NK-92 (cell line): Measurements from ENCODE around the gene CDA.

Experiments
- DNase-seq: peaks from one replicate; lab custom pipeline; 2025; ENCODE audit not compliant: unreplicated experiment; lab: John Stamatoyannopoulos, UW

The CDA gene

DNA sequence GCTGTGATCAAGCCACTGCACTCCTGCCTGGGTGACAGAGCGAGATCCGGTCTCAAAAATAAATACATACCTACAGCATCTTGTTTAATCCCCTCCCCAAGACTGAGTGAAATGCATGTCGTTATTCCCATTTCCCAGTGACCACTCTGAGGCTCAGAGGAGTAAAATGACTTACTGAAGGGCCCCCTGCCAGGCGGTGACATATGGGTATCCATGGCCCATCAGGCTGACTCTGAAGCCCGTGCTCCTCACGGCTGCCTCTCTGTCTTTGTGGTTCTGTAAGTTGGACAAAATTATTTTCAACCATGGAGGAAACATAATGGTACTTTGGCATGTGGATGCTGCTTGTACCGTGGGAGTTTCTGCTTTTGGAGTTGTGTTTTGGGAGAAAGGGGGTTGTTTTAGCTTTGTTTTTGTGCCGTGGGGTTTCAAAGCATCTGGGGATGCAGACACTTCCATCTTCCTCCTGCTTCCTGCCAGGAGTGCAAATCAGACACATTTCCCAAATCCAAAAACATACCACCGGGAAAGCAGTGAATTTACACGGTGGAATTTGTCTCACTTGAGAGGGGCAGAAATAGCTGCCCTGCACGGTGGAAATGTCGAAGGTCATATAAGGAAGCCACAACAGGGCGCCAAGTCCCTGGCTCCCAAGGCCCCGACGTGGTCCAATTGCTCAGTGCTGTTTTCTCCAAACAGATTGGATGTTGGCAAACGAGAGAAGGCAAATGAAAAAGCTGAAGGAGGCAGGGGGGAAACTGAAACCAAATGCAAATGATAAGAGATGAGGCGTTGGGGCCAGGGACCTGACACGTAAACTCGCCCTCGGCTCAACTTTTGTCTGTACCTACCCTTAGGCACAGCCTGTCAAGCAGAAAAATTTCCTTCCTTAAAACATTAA lies 27.3 kb downstream of the CDA start:
- no peak for DNase-seq

DNA sequence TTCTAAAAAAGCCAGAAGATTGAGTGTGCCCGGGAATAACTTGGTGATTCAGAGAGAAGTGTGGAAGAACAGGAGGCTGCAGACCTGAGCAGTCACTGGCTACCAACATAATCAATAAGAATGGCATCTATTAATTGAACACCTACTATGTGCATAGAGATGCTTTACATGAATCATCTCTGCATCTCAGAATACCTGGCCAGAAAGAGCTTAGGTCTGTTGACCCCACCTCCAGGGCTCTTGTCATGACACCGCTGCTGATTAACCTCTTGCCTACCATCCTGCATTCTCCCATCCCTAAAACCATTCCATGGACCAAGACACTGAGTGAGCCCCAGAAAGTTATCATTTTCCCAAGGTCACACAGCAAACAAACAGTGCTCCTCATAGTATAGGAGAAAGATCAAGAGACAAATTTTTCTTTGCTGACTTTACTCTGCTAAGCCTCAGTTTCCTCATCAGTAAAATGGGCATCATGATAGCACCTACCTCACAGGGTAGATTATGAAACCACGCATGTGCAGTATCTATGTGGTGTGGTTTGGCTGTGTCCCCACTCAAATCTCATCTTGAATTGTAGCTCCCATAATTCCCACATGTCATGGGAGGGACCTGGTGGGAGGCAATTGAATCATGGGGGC lies 28.1 kb downstream of the CDA start:
- no peak for DNase-seq

DNA sequence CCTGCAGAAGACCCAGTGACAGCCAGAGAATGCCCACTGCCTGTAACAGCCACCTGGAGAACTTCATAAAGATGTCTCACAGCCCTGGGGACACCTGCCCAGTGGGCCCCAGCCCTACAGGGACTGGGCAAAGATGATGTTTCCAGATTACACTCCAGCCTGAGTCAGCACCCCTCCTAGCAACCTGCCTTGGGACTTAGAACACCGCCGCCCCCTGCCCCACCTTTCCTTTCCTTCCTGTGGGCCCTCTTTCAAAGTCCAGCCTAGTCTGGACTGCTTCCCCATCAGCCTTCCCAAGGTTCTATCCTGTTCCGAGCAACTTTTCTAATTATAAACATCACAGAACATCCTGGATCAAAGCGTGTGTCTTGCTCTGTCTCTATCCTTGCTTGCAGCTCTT lies 29.7 kb downstream of the CDA start:
- no peak for DNase-seq

DNA sequence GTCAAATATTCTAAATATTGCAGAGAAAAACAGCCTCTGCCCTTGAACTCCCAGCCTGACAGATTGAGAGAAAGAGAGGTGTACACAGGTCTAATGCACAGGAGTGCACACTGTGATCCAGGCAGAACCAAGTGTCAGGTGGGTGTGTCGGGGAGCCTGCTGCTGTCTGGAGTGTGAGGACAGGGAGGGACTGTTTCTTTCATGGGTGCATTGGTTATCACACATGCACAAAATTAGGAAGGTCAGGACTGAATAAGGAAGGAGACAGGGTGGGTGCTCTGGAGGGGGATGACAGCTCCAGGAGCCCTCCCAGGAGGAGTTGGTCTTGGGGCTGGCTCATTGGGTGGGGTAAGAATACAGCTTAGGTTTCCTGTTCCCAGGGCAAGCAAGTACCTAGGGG lies 31.1 kb downstream of the CDA start:
- DNase-seq, result no peak

DNA sequence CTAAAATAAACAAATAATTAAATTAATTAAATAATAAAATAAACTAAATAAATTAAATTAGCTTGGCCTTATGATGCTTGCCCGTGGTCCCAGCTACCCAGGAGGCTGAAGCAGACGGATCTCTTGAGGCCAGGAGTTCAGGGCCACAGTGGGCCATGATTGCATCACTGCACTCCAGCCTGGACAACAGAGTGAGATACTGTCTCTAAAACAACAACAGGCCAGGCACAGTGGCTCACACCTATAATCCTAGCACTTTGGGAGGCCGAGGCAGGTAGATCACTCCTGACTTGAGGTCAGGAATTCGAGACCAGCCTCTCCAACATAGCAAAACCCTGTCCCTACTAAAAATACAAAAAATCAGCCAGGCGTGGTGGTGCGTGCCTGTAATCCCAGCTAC lies 32.1 kb downstream of the CDA start:
- DNase-seq, result no peak

DNA sequence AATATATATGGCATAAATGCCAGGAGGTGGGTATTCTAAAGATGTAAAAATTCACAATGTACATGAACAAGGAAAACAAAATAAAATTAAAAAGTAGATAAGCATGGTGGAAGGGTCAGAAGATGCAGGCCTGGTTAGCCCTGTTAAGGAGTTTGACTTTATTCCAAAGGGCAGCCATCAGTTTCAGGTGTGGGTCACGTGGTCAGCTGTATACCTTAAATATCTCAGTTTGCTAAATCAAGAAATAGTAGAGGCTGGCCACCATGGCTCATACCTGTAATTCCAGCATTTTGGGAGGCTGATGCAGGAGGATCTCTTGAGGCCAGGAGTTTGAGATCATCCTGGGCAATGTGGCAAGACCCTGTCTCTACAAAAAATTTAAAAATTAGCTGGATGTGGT lies 35.8 kb downstream of the CDA start:
- DNase-seq, result no peak

DNA sequence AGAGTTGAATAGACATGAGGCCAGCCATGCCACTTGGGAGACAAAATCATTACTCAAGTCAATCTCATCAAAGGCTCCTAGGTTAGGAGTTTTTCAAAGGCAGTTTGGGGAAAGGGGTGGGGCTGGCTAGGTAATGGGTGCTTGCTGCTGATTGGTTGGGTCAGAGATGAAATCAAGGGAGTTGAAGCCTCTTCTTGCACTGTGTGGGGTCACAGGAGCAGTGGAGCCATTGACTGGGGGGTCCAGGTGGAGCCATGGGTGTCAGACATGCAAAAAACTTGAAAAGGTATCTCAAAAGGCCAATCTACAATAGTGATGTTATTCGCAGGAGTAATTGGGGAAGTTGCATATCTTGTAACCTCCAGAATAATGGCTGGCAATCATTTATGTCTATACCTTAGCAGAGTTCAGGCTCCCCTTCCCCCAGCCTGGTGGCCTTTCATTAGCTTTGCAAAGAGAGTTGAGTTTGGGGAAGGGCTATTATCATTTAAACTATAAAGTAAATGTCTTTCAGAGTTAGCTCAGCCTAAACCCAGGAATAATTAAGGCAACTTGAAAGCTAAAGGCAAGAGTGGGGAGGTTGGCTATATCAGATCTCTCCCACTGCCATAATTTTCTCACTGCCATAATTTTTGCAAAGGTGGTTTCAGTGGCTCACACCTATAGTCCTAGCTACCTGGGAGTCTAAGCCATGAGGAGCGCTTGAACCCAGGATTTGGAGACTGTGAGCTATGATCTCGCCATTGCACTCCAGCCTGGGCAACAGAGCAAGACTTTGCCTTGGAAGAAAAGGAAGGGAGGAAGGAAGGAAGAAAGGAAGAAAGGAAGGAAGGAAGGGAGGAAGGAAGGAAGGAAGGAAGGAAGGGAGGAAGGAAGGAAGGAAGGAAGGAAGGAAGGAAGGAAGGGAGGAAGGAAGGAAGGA lies 36.5 kb downstream of the CDA start:
- no peak for DNase-seq

DNA sequence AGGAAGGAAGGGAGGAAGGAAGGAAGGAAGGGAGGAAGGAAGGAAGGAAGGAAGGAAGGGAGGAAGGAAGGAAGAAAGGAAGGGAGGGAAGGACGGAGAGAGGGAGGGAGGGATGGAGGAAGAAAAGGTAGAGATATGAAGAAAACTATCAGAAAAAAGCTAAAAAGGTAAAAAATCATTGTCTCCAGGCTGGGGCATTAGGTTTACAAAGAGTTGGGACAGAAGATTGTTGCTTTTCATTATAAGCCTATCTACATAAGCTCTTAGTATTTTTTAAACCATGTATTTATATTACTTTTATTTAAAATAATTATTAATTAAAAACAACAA lies 37.2 kb downstream of the CDA start:
- DNase-seq, result no peak

DNA sequence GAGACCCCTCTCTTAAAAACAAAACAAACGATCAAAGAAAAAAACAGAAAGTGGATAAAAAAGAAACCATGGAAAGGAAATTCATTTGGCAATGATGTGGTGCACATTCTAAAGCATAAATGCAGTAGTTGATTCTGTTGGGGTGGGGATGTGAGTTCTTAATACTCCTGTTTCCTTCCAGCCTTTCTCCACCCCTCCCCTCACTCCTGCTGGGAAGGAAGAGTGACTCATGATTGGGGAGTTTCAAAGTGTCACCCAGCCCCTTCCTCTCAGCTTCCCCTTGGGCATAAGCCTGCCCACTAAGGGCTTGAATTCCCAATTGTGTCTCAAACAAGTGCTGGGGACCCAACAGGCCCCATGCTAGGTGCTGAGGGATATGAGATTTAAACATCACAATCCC lies 37.6 kb downstream of the CDA start:
- DNase-seq, result no peak

DNA sequence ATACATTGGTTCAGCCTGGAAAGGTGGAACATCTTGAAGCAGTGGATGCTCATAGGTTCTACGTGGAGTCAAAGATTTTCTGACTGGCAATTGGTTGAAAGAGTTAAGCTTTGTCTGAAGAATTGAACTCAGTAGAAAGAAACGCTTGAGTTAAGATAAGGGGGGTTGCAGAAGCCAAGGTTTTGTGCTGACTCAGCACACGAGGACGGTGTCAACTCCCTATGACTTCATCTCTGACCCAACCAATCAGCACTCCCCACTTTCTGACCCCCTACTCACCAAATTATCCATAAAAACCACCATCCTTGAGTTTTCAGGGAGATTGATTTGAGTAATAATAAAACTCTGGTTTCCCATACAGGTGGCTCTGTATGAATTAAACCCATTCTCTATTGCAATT lies 41.8 kb downstream of the CDA start:
- no peak for DNase-seq

DNA sequence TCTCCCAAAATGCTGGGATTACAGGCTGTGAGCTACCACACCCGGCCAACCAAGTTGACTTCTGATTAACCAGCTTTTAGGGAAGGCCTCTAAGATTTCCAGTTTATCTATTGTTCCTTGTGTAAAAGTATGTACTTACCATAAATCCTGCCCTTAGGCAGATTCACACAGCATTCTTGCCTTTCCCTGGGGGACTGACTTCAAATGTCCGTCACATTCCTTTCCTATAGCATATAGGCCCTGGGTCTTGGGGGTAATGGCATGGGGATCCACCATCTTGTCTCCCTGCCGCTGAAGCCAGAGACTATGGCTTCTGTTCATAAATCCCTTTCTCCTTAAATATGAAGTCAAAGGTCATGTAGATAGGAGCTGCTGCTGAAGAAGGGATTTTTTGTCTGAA lies 43.5 kb downstream of the CDA start:
- no peak for DNase-seq

DNA sequence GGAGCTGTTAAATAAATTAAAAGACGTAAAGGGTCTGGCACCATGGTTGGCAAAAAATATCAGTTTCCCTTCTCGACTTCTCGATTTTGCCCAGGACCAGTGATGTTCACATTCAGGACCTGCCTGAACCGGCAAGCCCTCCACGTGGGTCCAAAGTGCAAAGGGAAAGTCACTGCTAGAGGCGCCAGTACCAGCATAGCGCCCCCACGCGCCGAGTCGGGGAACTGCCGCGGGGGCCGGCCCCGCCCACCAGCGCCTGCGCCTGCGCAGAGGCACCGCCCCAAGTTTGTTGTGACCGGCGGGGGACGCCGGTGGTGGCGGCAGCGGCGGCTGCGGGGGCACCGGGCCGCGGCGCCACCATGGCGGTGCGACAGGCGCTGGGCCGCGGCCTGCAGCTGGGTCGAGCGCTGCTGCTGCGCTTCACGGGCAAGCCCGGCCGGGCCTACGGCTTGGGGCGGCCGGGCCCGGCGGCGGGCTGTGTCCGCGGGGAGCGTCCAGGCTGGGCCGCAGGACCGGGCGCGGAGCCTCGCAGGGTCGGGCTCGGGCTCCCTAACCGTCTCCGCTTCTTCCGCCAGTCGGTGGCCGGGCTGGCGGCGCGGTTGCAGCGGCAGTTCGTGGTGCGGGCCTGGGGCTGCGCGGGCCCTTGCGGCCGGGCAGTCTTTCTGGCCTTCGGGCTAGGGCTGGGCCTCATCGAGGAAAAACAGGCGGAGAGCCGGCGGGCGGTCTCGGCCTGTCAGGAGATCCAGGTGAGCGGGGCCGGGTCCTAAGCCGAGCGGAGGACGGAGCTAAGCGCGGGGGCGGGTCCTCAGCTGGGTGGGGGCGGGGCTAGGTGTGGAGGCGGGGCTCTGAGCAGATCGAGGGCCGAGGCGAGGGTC lies 44.5 kb downstream of the CDA start, which contains the start of gene PINK1:
Gene PINK1 (plus strand): TSS at position 269 of the 875 bp plus-strand sequence. CDS start 91 bp downstream, at position 360.
- DNase-seq, result no peak

DNA sequence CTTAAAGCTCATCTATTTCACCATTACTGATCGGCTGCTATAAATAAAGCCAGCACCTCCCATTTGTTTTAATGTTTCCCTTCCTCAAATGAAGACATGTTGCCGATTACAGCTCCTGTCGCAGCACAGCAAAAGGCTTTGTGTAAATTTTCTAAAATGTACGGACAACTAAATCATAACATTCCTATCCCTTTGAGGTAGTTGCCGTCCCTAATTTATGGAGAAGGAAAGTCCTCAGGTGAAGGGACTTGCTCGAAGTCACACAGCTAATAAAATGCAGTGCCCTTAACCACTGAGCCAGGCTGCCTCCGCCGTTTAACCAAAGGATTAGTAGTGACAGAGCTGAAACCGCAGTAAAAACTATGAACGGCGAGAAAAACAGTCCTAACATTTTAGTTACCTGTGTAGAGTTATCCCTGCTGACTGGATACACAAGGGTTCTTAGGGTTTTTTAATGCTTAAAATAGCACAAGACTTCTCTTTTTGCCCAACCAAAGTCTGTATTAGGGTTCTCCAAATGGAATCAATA lies 45.2 kb downstream of the CDA start:
- DNase-seq, result no peak

DNA sequence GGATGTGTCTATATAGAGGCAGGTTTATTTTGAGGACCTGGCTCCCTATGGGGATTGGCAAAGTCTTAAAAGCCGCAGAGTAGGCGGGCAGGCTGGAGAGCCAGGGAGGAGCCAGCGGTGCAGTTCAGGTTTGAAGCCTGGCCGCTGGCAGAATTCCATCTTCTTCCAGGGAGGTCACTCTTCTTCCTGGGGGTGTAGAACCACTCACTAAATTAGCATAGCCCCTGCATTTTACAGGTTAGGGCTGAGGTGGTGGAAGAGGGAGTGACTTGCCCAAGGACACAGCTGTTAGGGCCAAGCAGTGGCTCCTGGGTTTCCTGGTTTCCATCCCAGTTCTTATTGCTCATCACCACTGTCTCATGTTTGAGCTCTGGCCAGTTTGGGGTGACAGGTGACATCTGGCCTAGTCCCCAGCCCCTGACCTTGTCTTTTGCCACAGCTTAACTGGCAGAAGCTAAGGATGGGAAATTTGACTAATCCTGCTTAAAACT lies 45.7 kb downstream of the CDA start:
- DNase-seq, result no peak

DNA sequence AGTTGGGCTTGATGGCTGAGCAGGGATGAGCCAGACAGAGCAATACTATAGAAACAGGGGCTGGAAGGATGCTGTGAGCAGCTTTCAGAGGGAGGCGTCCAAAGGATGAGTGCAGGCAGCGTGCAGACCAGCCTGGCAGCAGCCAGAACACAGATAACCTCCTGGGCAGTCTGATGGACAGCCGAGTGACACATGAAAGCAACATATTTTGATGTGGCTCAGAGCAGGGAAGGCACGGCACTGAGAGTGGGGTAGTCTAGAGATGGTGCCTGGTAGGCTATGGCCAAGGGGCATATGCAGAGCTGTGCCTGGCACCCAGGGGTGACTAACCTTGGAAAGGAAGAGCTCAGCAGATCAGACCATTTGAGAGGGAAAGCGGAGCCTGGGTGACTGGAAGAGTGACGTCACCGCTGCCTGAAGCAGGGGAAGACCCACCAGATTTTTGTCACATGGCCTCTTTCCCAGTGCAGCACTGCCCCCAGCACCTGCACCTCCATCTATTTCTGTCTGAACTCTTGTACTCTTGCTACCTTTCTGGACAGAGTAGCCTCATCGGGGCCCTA lies 48.0 kb downstream of the CDA start:
- DNase-seq, result no peak

DNA sequence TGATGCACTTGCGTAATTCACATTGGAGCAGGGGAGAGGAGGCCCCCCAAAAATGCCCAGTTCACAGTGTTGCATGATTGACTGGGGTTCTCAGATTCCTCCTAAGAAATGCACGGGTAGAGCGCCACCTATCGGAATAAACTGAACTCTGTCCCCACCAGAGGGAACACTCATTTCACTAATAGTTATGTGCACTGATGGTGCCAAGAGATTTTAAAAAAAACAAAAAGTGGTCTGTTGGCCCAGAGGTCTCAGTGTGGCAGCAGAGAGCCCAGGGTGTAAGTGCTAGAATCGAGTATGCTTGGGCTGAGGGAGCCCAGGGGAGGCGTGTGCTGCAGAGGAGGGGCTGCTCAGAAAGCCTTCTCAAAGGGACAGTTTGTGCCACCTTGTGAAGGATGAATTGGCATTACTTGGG lies 51.3 kb downstream of the CDA start:
- no peak for DNase-seq

DNA sequence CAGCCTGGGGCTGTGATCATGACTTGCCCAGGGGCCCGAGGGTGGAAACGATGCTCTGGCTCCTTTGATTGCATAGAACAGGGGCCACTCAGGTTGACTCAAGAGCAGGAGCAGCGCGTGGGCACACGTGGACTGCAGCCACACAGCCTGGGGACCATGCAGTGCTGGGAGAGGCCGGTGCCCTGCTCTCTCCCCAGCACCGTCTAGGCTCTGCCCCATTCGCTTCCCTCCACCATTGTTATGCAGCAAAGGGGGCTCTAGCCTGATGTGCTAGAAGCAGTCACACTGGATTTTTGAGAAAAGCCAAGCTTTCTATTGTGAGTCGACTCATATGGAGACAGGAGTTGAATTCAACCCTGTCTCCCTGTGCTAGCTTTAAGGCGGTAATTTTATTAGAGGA lies 53.1 kb downstream of the CDA start:
- DNase-seq, result no peak

DNA sequence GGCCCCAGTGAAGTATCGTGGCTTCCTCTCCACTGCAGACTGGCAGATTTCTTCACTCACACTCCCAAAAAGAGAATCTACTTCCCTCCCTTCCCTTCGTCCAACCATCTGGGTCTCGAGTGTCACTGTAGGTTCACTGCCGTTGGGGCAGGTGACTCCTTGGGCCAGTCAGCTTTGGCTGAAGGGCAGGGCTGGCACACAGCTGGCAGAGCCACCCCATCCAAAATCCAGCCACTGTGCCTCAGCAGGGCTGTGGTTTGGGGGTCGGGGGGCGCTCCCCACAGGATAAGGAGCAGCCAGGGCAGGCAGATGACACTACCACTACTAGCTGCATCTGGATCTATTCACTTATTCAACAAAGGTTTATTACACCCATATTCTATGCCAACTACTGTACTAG lies 54.2 kb downstream of the CDA start:
- no peak for DNase-seq

DNA sequence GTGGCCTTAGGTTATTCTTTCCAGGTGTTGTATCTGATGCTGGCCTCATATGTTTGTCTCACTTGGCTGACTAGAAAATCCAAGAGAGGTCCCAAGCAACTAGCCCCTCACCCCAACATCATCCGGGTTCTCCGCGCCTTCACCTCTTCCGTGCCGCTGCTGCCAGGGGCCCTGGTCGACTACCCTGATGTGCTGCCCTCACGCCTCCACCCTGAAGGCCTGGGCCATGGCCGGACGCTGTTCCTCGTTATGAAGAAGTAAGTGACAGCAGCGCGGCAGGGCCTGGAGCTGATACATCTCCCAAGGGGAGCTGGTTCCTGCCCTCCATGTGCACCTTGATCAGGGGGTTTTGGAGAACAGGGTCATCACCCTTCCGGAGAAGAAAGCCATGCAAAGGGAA lies 55.5 kb downstream of the CDA start:
- DNase-seq, result no peak

DNA sequence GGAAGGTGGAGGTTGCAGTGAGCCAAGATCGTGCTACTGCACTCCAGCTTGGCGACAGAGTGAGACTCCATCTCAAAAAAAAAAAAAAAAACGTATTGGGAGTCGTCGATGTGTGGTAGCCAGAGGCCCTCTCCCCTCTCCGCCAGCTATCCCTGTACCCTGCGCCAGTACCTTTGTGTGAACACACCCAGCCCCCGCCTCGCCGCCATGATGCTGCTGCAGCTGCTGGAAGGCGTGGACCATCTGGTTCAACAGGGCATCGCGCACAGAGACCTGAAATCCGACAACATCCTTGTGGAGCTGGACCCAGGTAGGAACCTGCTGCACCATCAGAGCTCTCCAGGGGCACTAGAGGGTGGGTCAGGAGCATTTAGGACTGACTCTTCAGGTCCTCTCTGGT lies 56.5 kb downstream of the CDA start:
- DNase-seq, result no peak
